Trophoblast cell (in vitro differentiated cells and primary cell): Measurements from ENCODE around the gene ESR1.

Experiments
- DNase-seq, 2 donors: peaks; one replicate each; pipeline ENCODE4 v3.0.0-alpha.2; 2016
- H2AFZ ChIP-seq: 2 replicates; pipeline ENCODE4 v1.6.1; 2013; ENCODE audit warnings: low read length, moderate library complexity, mild to moderate bottlenecking; ENCODE audit not compliant: insufficient read depth, poor library complexity
- H2AK5ac ChIP-seq: 2 replicates; pipeline ENCODE4 v1.6.1; 2013; ENCODE audit warnings: mild to moderate bottlenecking, low read length
- H2BK120ac ChIP-seq: 2 replicates; pipeline ENCODE4 v1.6.1; 2013; ENCODE audit warnings: low read length, mild to moderate bottlenecking, moderate library complexity; ENCODE audit not compliant: insufficient read depth, poor library complexity
- H2BK12ac ChIP-seq: 2 replicates; pipeline ENCODE4 v1.6.1; 2013; ENCODE audit warnings: mild to moderate bottlenecking, low read length, moderate library complexity
- H2BK5ac ChIP-seq: 2 replicates; pipeline ENCODE4 v1.6.1; 2013; ENCODE audit warnings: low read length, low read depth, moderate library complexity, mild to moderate bottlenecking; ENCODE audit not compliant: poor library complexity
- H3K14ac ChIP-seq: 2 replicates; pipeline ENCODE4 v1.6.1; 2013; ENCODE audit warnings: mild to moderate bottlenecking, low read length
- H3K18ac ChIP-seq: 2 replicates; pipeline ENCODE4 v1.6.1; 2013; ENCODE audit warnings: mild to moderate bottlenecking, low read length
- H3K23ac ChIP-seq: 2 replicates; pipeline ENCODE4 v1.6.1; 2013; ENCODE audit warnings: low read length
- H3K27ac ChIP-seq: 2 replicates; pipeline ENCODE4 v1.5.1; 2013; ENCODE audit warnings: low read depth, mild to moderate bottlenecking, inconsistent platforms, low read length, moderate library complexity
- H3K27me3 ChIP-seq: 2 replicates; pipeline ENCODE4 v1.6.1; 2013; ENCODE audit warnings: inconsistent platforms, mild to moderate bottlenecking, low read length, moderate library complexity; ENCODE audit not compliant: insufficient read depth
- H3K36me3 ChIP-seq, 2 experiments: 1 replicate in 1 of 2; 2 replicates in 1 of 2; pipeline ENCODE4 v1.6.1; 2013; ENCODE audit warnings: low read length in 2 of 2, mild to moderate bottlenecking in 2 of 2, moderate library complexity in 1 of 2; ENCODE audit not compliant: insufficient read depth in 2 of 2, control insufficient read depth in 1 of 2
- H3K4ac ChIP-seq: 2 replicates; pipeline ENCODE4 v1.6.1; 2013; ENCODE audit warnings: low read depth, mild to moderate bottlenecking, low read length, moderate library complexity
- H3K4me1 ChIP-seq, 2 experiments: 1 replicate in 1 of 2; 2 replicates in 1 of 2; pipeline ENCODE4 v1.6.1; 2013; ENCODE audit warnings: low read length in 2 of 2, mild to moderate bottlenecking in 2 of 2, moderate library complexity in 1 of 2; ENCODE audit not compliant: insufficient read depth in 2 of 2, control insufficient read depth in 1 of 2
- H3K4me2 ChIP-seq: 2 replicates; pipeline ENCODE4 v1.6.1; 2013; ENCODE audit warnings: inconsistent platforms, mild to moderate bottlenecking, low read length, moderate library complexity
- H3K4me3 ChIP-seq: 2 replicates; pipeline ENCODE4 v1.5.1; 2013; ENCODE audit warnings: mild to moderate bottlenecking, low read depth, low read length, inconsistent platforms
- H3K79me1 ChIP-seq: one replicate; pipeline ENCODE4 v1.6.1; 2013; ENCODE audit warnings: low read length
- H3K79me2 ChIP-seq: 2 replicates; pipeline ENCODE4 v1.6.1; 2013; ENCODE audit warnings: low read length, mild to moderate bottlenecking; ENCODE audit not compliant: control insufficient read depth, insufficient read depth, poor library complexity
- H3K9ac ChIP-seq: 2 replicates; pipeline ENCODE4 v1.6.1; 2013; ENCODE audit warnings: mild to moderate bottlenecking, low read length
- H3K9me3 ChIP-seq: 2 replicates; pipeline ENCODE4 v1.6.1; 2013; ENCODE audit warnings: low read depth, mild to moderate bottlenecking, control low read depth, inconsistent platforms, low read length; ENCODE audit not compliant: insufficient read depth
- H4K12ac ChIP-seq: 2 replicates; pipeline ENCODE4 v1.6.1; 2013; ENCODE audit warnings: low read depth, mild to moderate bottlenecking, low read length, moderate library complexity
- H4K8ac ChIP-seq: 2 replicates; pipeline ENCODE4 v1.6.1; 2013; ENCODE audit warnings: low read depth, mild to moderate bottlenecking, low read length, moderate library complexity
- H4K91ac ChIP-seq: one replicate; pipeline ENCODE4 v1.6.1; 2013; ENCODE audit warnings: low read depth, mild to moderate bottlenecking, low read length, moderate library complexity
- WGBS: extraction: QIAGEN DNeasy Blood & Tissue Kit; methylation state at CpG from one replicate; pipeline ENCODE4 v1.1.7; 2013; ENCODE audit warnings: missing lambda C conversion rate; ENCODE audit not compliant: insufficient read length, insufficient coverage; ENCODE audit errors: extremely low coverage; 5-methylcytosine and 5-hydroxymethylcytosine counted together

Gene ESR1

DNA sequence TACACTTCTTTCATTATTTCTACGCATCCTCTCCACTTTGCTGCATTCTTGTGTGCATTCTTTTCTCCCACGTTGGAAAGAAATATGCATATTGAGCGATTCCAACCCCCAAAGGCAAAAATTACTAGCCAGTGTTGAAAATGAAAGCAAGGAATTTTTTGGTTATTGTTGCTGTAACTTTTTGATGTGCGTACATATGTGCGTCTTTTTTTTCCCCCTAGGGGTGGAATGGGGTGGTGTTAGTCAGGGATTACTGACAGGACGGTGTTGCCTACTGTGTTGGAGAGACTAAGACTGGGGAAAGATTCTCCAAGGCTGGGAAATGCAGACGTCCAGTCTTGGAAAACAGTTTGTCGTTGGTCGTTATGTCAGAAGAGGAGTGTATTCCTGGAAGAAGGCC lies 44.2 kb upstream of the ESR1 start:
- Histone ChIP-seq H3K79me2 (no peaks in the 10 kb centered on the region), H3K9ac (no peak overlapping the region), H3K9me3 (no peaks in the 10 kb centered on the region), H3K27ac (no peak overlapping the region), H4K8ac (no peak overlapping the region), H3K4ac (no peak overlapping the region), H3K79me1 (peaks cover 2% of the 10 kb centered on the region), H3K4me1 (peaks cover 0 to 2% of the 10 kb centered on the region in 2 experiments), H4K12ac (no peak overlapping the region), H3K4me2 (peak overlapping the region; percentile 34), H2BK5ac (no peak overlapping the region), H3K4me3 (no peak overlapping the region), H3K14ac (no peak overlapping the region), H2BK120ac (no peak overlapping the region), H3K36me3 (no peaks in the 10 kb centered on the region), H3K23ac (no peak overlapping the region), H2AK5ac (no peak overlapping the region), H3K27me3 (no peaks in the 10 kb centered on the region), H2AFZ (no peak overlapping the region), H4K91ac (no peak overlapping the region), H2BK12ac (no peak overlapping the region), H3K18ac (no peak overlapping the region)
- peak; percentile 66 to 94 for DNase-seq
- no CpG with 5 or more reads among the region's 9 CpGs for WGBS

DNA sequence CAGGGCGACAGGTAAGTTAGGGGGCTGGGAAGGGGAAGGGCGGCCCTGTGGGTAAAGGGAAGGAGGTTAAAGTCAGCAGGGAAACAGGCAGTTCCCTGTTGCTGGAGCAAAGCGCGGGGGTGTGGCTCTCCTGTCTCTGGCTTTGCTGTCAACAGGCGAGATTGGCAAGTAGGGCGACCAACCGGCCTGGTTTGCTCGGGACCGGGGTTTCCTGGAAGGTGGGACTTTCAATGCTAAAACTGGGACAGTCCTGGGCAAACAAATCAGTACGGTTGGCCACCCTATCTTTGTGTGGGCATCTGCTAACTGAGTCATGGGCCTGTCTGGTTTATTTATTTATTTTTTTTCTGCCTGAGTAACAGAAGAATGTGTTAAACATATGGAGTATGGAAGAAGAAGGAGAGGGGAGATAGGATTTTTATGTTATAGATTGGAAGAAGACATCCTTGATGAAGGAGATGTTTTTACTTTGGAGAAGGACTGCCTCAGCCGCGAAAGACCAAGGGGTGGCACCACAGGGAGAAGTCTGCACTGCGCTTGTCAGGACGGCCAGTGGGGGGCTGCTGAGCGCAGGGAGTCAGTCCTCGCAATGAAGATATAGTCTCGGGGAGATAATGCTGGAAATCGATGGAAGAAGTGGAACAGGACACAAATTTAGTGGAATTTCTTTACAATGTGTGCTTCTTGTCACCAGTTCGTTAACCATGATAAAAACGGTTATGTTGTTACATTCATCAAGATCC lies 43.4 kb upstream of the ESR1 start:
- Histone ChIP-seq H4K8ac (peak overlapping the region; percentile 82), H3K14ac (no peak overlapping the region), H2BK12ac (no peak overlapping the region), H3K79me2 (no peaks in the 10 kb centered on the region), H3K27me3 (no peaks in the 10 kb centered on the region), H2AFZ (peak overlapping the region; percentile 72), H3K9me3 (no peaks in the 10 kb centered on the region), H2BK5ac (no peak overlapping the region), H3K4me1 (peaks cover 0 to 2% of the 10 kb centered on the region in 2 experiments), H4K12ac (no peak overlapping the region), H3K4me2 (peak overlapping the region; percentile 34), H3K23ac (no peak overlapping the region), H3K79me1 (peaks cover 2% of the 10 kb centered on the region), H3K18ac (no peak overlapping the region), H3K9ac (no peak overlapping the region), H3K36me3 (no peaks in the 10 kb centered on the region), H3K27ac (no peak overlapping the region), H2BK120ac (no peak overlapping the region), H3K4ac (no peak overlapping the region), H4K91ac (no peak overlapping the region), H3K4me3 (no peak overlapping the region), H2AK5ac (no peak overlapping the region)
- WGBS = no CpG with 5 or more reads among the region's 20 CpGs
- DNase-seq = peak; percentile 85 to 89

DNA sequence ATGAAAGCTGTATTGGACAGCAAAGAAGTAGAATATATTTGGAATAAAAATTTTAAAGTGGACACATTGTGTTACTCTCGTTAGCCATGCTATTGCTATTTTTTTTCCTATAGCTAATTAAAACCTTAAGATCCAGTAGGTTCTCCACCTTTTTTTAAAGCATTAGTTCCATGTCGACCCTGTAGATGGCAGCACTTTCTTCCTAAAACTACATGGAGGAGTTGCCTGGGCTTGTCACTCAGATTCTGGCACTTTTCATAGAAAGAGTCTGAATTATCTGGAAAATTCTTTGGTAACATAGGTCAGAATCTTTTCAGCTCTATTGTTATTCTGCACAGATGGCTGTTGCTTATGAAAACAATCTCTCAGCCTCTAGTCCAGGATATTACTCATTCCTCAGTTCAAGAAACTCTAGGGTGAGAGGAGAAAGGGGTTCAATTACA lies 42.0 kb upstream of the ESR1 start:
- no peak overlapping the region for H3K9ac ChIP-seq
- no peak overlapping the region for H3K4me2 ChIP-seq
- no peak overlapping the region for H3K18ac ChIP-seq
- no peak overlapping the region for H2BK12ac ChIP-seq
- H4K91ac ChIP-seq = no peak overlapping the region
- no peaks in the 10 kb centered on the region for H3K27me3 ChIP-seq
- no peaks in the 10 kb centered on the region for H3K36me3 ChIP-seq
- no peak overlapping the region for H3K23ac ChIP-seq
- no peak overlapping the region for H3K14ac ChIP-seq
- peaks cover 2% of the 10 kb centered on the region for H3K79me1 ChIP-seq
- no peak overlapping the region for H2AK5ac ChIP-seq
- no CpG with 5 or more reads among the region's 2 CpGs for WGBS
- peaks cover 0 to 2% of the 10 kb centered on the region in 2 experiments for H3K4me1 ChIP-seq
- DNase-seq = peak; percentile 77 to 94
- no peak overlapping the region for H3K4me3 ChIP-seq
- no peak overlapping the region for H2AFZ ChIP-seq
- no peak overlapping the region for H2BK120ac ChIP-seq
- H4K8ac ChIP-seq = no peak overlapping the region
- H2BK5ac ChIP-seq = no peak overlapping the region
- no peaks in the 10 kb centered on the region for H3K79me2 ChIP-seq
- H3K4ac ChIP-seq = no peak overlapping the region
- H3K27ac ChIP-seq = no peak overlapping the region
- H4K12ac ChIP-seq = no peak overlapping the region
- no peaks in the 10 kb centered on the region for H3K9me3 ChIP-seq

DNA sequence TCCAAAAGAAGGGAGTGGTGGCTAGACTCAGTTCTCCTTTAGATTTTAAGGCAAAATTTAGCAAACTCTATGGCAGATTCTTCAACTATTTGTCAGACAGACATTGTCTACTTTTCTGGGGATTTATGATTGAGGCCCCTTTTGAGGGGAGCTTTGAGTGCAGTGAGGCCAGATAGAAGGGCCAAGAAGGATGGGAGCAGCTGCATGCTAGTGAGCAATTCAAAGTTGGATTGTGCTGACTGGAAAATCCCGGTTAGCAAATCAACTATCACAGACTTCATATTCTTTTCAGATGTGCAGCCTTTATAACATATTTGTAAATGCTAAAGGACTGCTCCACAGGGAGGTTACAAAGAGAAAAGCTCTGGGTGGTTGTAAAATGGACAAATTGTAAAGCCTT lies 35.0 kb upstream of the ESR1 start:
- Histone ChIP-seq H3K4me1 (no peaks in the 10 kb centered on the region), H3K36me3 (no peaks in the 10 kb centered on the region), H2BK120ac (no peak overlapping the region), H4K12ac (no peak overlapping the region), H3K4me3 (no peak overlapping the region), H4K91ac (no peak overlapping the region), H2AK5ac (no peak overlapping the region), H3K4ac (no peak overlapping the region), H3K79me2 (no peaks in the 10 kb centered on the region), H3K18ac (no peak overlapping the region), H2BK5ac (no peak overlapping the region), H3K27me3 (no peaks in the 10 kb centered on the region), H2BK12ac (no peak overlapping the region), H3K9ac (no peak overlapping the region), H3K9me3 (no peaks in the 10 kb centered on the region), H3K79me1 (no peaks in the 10 kb centered on the region), H4K8ac (no peak overlapping the region), H3K4me2 (no peak overlapping the region), H3K14ac (no peak overlapping the region), H3K23ac (no peak overlapping the region), H2AFZ (no peak overlapping the region), H3K27ac (no peak overlapping the region)
- DNase-seq = no peak
- no CpG with 5 or more reads among the region's 1 CpG for WGBS
